Aorta (tissue), 5 donors: ENCODE measurements around the gene SLC1A5. TPM values are rescaled to one million over a fixed set of nuclear protein-coding genes. Genes with fewer than 3 reads are reported as not detected.
A peak's percentile ranks its signal among the peaks of the same experiment; 100 is the strongest.
"Not testable (repeated sequence)": the region's sequence is repeated elsewhere in the genome, so short reads cannot be mapped to it uniquely, and the experiment has no call there.

ENCODE experiments used
- ATAC-seq: fragments of 200-7000 bp; cut with Tn5 transposase; one replicate; pipeline ENCODE4 v1.9.1; 2022; ENCODE audit warnings: moderate library complexity; ENCODE audit not compliant: low FRiP score
- DNase-seq, 2 donors: peaks; one replicate each; pipeline ENCODE4 v3.0.0-alpha.2; 2020
- H3K27ac ChIP-seq, 2 donors: one replicate each; pipeline ENCODE4 v1.5.1; 2013; ENCODE audit warnings: low read length in 2 of 2, mild to moderate bottlenecking in 2 of 2, moderate library complexity in 2 of 2, control low read depth in 1 of 2, inconsistent platforms in 1 of 2, low read depth in 1 of 2
- H3K27me3 ChIP-seq, 2 donors: one replicate each; pipeline ENCODE4 v1.6.1; 2013; ENCODE audit warnings: control low read depth in 1 of 2, low read length in 1 of 2, mild to moderate bottlenecking in 1 of 2, moderate library complexity in 1 of 2; ENCODE audit not compliant: insufficient read depth in 2 of 2, control insufficient read depth in 1 of 2
- H3K36me3 ChIP-seq, 2 donors: one replicate each; pipeline ENCODE4 v1.6.1; 2013; ENCODE audit warnings: control low read depth in 1 of 2, low read length in 1 of 2, mild to moderate bottlenecking in 1 of 2; ENCODE audit not compliant: insufficient read depth in 2 of 2, control insufficient read depth in 1 of 2
- H3K4me1 ChIP-seq, 2 donors: one replicate each; pipeline ENCODE4 v1.6.1; 2013; ENCODE audit warnings: low read length in 2 of 2, control low read depth in 1 of 2, mild to moderate bottlenecking in 1 of 2, moderate library complexity in 1 of 2; ENCODE audit not compliant: insufficient read depth in 2 of 2, control insufficient read depth in 1 of 2
- H3K4me3 ChIP-seq, 2 donors: one replicate each; pipeline ENCODE4 v1.5.1; 2013; ENCODE audit warnings: low read length in 2 of 2, control low read depth in 1 of 2, mild to moderate bottlenecking in 1 of 2
- H3K9me3 ChIP-seq: one replicate; pipeline ENCODE4 v1.6.1; 2013; ENCODE audit warnings: mild to moderate bottlenecking, low read length; ENCODE audit not compliant: control insufficient read depth
- WGBS, 2 donors: extraction: QIAGEN DNeasy Blood & Tissue Kit; methylation state at CpG; one replicate each; pipeline ENCODE4 v1.1.7; 2013; 5-methylcytosine and 5-hydroxymethylcytosine counted together
- intact Hi-C, 2 donors: fragments of 100-400 bp; cut with DNase I; formaldehyde crosslinking; loops; one replicate each; pipeline versions ENCODE4 v1.14.2 to v1.15.0; 2022
- polyA plus RNA-seq, 2 donors: library from polyadenylated mRNA; stranded (reverse); fragments of 200-250 nt; gene quantifications; one replicate each; pipeline ENCODE4 v1.2.3, GENCODE V29; 2013
- total RNA-seq, 2 donors: library from RNA; stranded (reverse); fragmentation: NEBNext Ultra II Directional; extraction: Animal tissue kit (Norgen Biotek cat#: 25700); gene quantifications; one replicate each; pipeline ENCODE4 v1.2.1, GENCODE V29; 2021
- donor health status: healthy with polysubstance abuse.
- donor health status: Bipolar disorder and iron deficiency.
- donor health status: DM: no; HTN: no; CAD: no.
- donor health status: DM: no; HTN: no; CAD: no.
- donor health status: DM: yes; HTN: yes; CAD: no.

SLC1A5 gene
- total and polyA plus RNA-seq, 4 donors: 15.4 to 56.3 (median 43.6) TPM

DNA sequence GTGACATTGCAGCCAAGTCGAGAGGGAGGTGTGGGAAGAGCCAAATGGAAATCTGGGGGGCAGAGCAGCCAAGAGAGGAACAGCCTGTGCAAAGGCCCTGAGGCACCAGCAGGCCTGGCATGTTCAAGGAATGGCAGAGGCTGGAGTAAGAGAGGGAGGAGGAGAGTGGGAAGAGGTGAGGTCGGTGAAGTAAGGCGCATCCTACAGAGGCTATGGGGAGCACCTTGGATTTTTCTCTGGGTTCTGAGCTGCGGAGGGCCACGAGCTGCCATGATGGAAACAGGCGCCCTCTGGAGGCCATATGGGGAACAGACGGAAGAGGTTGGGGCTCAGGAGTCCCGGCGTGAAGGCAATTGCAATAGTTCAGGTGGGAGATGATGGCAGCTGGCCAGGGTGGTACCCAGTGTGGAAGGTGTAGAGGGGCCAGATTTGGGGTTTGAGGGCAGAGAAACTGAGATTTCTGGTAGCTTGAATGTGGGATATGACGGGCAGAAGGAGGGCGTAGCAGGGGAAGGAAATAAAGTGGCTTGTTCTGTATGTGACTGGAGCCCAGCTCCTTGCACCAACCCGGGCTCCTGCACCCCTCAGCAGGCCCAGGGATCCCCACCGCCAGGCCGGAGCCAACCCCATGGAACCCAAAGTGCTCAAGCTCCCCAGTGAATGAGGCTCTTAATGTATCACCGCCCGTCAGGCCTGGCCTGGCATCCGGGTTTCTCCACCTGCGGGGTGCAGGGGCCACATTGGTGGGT lies 21.7 kb downstream of the SLC1A5 start:
- H3K4me1 ChIP-seq: no peaks in the 10 kb centered on the region
- H3K36me3 ChIP-seq: no peaks in the 10 kb centered on the region
- 59 to 61% methylated on average over 18 of the region's 18 CpGs for WGBS, 2 donors
- no peaks in the 10 kb centered on the region for H3K9me3 ChIP-seq
- H3K27me3 ChIP-seq: no peaks in the 10 kb centered on the region
- intact Hi-C loops: no loop called here
- DNase-seq: peak in 1 of 2 donors; percentile 84
- no peak for ATAC-seq
- no peak overlapping the region for H3K27ac ChIP-seq
- H3K4me3 ChIP-seq: no peak overlapping the region

DNA sequence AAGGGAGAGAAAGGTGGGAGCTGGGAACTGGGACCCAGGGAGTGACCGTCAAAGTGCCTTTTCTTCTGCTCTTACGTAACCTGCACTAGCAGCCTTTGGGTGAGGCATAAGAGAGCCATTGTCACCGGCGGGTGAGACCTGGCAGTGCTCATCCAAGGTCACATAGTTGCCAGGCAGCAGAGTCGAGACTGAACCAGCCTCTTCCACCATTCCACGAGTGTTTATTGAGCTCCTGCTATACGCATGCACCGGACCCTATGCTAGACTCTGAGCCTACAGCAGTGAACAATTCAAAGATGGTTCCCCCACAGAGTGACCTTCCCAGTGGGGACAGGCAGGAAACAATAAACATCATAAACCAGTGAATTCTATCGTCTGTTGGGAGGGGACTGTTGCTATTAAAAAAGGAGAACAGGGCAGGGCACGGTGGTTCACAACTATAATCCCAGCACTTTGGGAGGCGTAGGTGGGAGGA lies 23.5 kb downstream of the SLC1A5 start:
- no peak for DNase-seq
- no peak for ATAC-seq

GRCh38 chr19:46762245-46762890 lies 26.0 kb downstream of the SLC1A5 start:
- no peaks in the 10 kb centered on the region for H3K9me3 ChIP-seq
- no peaks in the 10 kb centered on the region for H3K36me3 ChIP-seq
- no peak overlapping the region for H3K4me3 ChIP-seq
- DNase-seq (no peak), ATAC-seq (no peak)
- intact Hi-C loops: no loop called here
- no peaks in the 10 kb centered on the region for H3K4me1 ChIP-seq
- 81% methylated on average over 6 of the region's 6 CpGs for WGBS, 2 donors
- H3K27ac ChIP-seq: no peak overlapping the region
- no peaks in the 10 kb centered on the region for H3K27me3 ChIP-seq

More for the DNA sequence above, 23.5 kb downstream of the SLC1A5 start:
- Histone ChIP-seq H3K4me3 (no peak overlapping the region), H3K4me1 (no peaks in the 10 kb centered on the region), H3K27ac (no peak overlapping the region), H3K9me3 (no peaks in the 10 kb centered on the region), H3K36me3 (no peaks in the 10 kb centered on the region), H3K27me3 (no peaks in the 10 kb centered on the region)
- 81 to 91% methylated on average over 11 of the region's 11 CpGs for WGBS, 2 donors
- intact Hi-C loops: no loop called here

DNA sequence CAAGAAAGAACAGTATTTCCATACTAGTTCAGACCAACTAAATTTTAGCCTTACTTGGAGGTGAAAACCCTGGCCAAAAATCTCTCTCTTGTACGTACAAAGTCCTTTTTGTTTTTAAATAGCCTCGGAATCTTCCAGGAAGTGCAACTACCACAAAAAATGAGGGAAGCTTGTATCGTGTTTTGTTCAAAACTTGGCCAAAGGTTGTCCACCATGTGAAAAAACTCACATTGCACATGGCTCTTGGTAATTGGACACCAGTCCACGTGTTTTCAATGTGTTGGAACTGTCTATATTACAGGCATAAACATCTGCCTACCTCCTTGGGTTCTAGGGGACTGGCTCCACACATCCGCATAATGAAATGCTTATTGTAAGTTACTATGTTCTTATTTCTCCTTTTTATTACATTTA lies 27.0 kb downstream of the SLC1A5 start:
- H3K27me3 ChIP-seq: no peaks in the 10 kb centered on the region
- no peaks in the 10 kb centered on the region for H3K4me1 ChIP-seq
- intact Hi-C loops: no loop called here
- ATAC-seq (no peak), DNase-seq (no peak)
- no peak overlapping the region for H3K4me3 ChIP-seq
- H3K9me3 ChIP-seq: no peaks in the 10 kb centered on the region
- H3K27ac ChIP-seq: no peak overlapping the region
- H3K36me3 ChIP-seq: no peaks in the 10 kb centered on the region
- 32 to 39% methylated on average over 5 of the region's 5 CpGs for WGBS, 2 donors

DNA sequence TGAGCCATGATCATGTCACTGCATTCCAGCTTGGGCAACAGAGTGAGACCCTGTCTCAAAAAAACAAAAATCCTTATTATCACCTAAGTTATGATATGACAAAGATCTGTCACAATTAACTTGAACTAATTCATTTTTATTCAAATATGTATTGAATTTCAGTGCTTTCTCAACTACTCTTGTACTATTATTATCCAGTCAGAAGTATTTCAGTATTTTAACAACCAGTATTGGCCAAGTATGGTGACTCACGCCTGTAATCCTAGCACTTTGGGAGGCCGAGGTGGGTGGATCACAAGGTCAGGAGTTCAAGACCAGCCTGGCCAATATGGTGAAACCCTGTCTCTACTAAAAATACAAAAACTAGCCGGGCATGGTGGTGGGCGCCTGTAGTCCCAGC lies 27.5 kb downstream of the SLC1A5 start:
- H3K9me3 ChIP-seq, DNase-seq, ATAC-seq, intact Hi-C loops, H3K4me1 ChIP-seq, H3K27me3 ChIP-seq, H3K36me3 ChIP-seq, H3K4me3 ChIP-seq, H3K27ac ChIP-seq: not testable (repeated sequence)
- WGBS, 2 donors: 68 to 73% methylated on average over 4 of the region's 4 CpGs

GRCh38 chr19:46760363-46760762 lies 28.0 kb downstream of the SLC1A5 start:
- no peaks in the 10 kb centered on the region for H3K36me3 ChIP-seq
- intact Hi-C loops: no loop called here
- DNase-seq (no peak), ATAC-seq (no peak)
- no peaks in the 10 kb centered on the region for H3K9me3 ChIP-seq
- H3K4me3 ChIP-seq: no peak overlapping the region
- H3K4me1 ChIP-seq: no peaks in the 10 kb centered on the region
- no peaks in the 10 kb centered on the region for H3K27me3 ChIP-seq
- 92 to 98% methylated on average over 5 of the region's 5 CpGs for WGBS, 2 donors
- no peak overlapping the region for H3K27ac ChIP-seq

- Histone ChIP-seq H3K4me1 (no peaks in the 10 kb centered on the region), H3K36me3 (no peaks in the 10 kb centered on the region), H3K4me3 (no peak overlapping the region), H3K27ac (no peak overlapping the region), H3K27me3 (no peaks in the 10 kb centered on the region), H3K9me3 (no peaks in the 10 kb centered on the region)
- DNase-seq: no peak
- no peak for ATAC-seq
- intact Hi-C loops: loop anchor here (10.0 kb wide), 1 partner anchor 235 kb away; no protein-coding TSS in a partner anchor
- WGBS, 2 donors: 80 to 83% methylated on average over 7 of the region's 7 CpGs
These were observed 28.5 kb downstream of the SLC1A5 start for GRCh38 chr19:46759817-46760333.

GRCh38 chr19:46759206-46759605 lies 29.2 kb downstream of the SLC1A5 start:
- H3K4me3 ChIP-seq: no peak overlapping the region
- no peak overlapping the region for H3K27ac ChIP-seq
- DNase-seq (no peak), ATAC-seq (no peak)
- 88 to 92% methylated on average over 6 of the region's 6 CpGs for WGBS, 2 donors
- H3K9me3 ChIP-seq: no peaks in the 10 kb centered on the region
- H3K27me3 ChIP-seq: no peaks in the 10 kb centered on the region
- no peaks in the 10 kb centered on the region for H3K36me3 ChIP-seq
- intact Hi-C loops: loop anchor here (10.0 kb wide), 1 partner anchor 236 kb away; no protein-coding TSS in a partner anchor
- no peaks in the 10 kb centered on the region for H3K4me1 ChIP-seq
